Measurements from ENCODE around the gene PRSS33.

PRSS33 gene

GRCh38 chr16:2798723-2799204 is 11.4 kb upstream of the PRSS33 start:
- DNase-seq, result no peak

- no peak for DNase-seq
Observed at GRCh38 chr16:2795395-2796143, 8.2 kb upstream of the PRSS33 start.

GRCh38 chr16:2792940-2793339 is 5.6 kb upstream of the PRSS33 start:
- no peak for DNase-seq

GRCh38 chr16:2791174-2791573 is 3.8 kb upstream of the PRSS33 start:
- DNase-seq, result no peak

GRCh38 chr16:2790631-2791030 is 3.3 kb upstream of the PRSS33 start:
- no peak for DNase-seq

- DNase-seq, result no peak
Observed at GRCh38 chr16:2787961-2788360, 601 bp upstream of the PRSS33 start.

GRCh38 chr16:2786826-2787151 is 571 bp downstream of the PRSS33 start:
- DNase-seq, result no peak

GRCh38 chr16:2786061-2786825 is 1.1 kb downstream of the PRSS33 start:
- no peak for DNase-seq

GRCh38 chr16:2785101-2785991 is 2.0 kb downstream of the PRSS33 start:
- peak; percentile 54 for DNase-seq

GRCh38 chr16:2784358-2785100 is 2.8 kb downstream of the PRSS33 start:
- DNase-seq, result no peak

GRCh38 chr16:2783581-2784357 is 3.6 kb downstream of the PRSS33 start:
- no peak for DNase-seq

GRCh38 chr16:2782583-2783351 is 4.6 kb downstream of the PRSS33 start:
- DNase-seq, result no peak

- no peak for DNase-seq
Observed at GRCh38 chr16:2779978-2780898, 7.1 kb downstream of the PRSS33 start.

- DNase-seq, result no peak
Observed at GRCh38 chr16:2779151-2779920, 8.0 kb downstream of the PRSS33 start.

- no peak for DNase-seq
Observed at GRCh38 chr16:2778630-2778958, 8.8 kb downstream of the PRSS33 start.

- no peak for DNase-seq
Observed at GRCh38 chr16:2777903-2778629, 9.3 kb downstream of the PRSS33 start.

GRCh38 chr16:2777231-2777902 is 10.0 kb downstream of the PRSS33 start, which contains the start of gene ELOB:
Gene ELOB, minus strand, starts transcription at chr16:2777280. Its CDS starts 41 bp downstream, at chr16:2777239.
- peak; percentile 99 for DNase-seq

All from right kidney (tissue), 1 donor.